RCC 7860 (cell line): ENCODE measurements around the gene ROR2.

Experiments used
- DNase-seq: peaks from one replicate; pipeline ENCODE4 v3.0.0-alpha.2; 2015; ENCODE audit warnings: low spot score
- FAIRE-seq: peaks from 2 replicates; lab custom pipeline; 2012; peaks lifted over from hg19 to GRCh38; lab: Jason Lieb, UNC

The ROR2 gene

GRCh38 chr9:91604451-91605179, 345.4 kb downstream of the ROR2 start:
- FAIRE-seq (no peak), DNase-seq (no peak)

GRCh38 chr9:91603932-91604331, 346.1 kb downstream of the ROR2 start:
- DNase-seq: no peak
- FAIRE-seq: no peak

GRCh38 chr9:91599564-91599963, 350.5 kb downstream of the ROR2 start:
- no peak for DNase-seq
- no peak for FAIRE-seq

- FAIRE-seq (no peak), DNase-seq (no peak)
Observed at GRCh38 chr9:91591627-91592026, 358.4 kb downstream of the ROR2 start.

- DNase-seq (no peak), FAIRE-seq (no peak)
Observed at GRCh38 chr9:91589101-91589553, 360.9 kb downstream of the ROR2 start.

- no peak for DNase-seq
- FAIRE-seq: no peak
Observed at GRCh38 chr9:91586282-91586681, 363.7 kb downstream of the ROR2 start.

GRCh38 chr9:91583966-91584365, 366.1 kb downstream of the ROR2 start:
- FAIRE-seq: no peak
- DNase-seq: no peak

GRCh38 chr9:91583161-91583875, 366.7 kb downstream of the ROR2 start:
- FAIRE-seq: no peak
- DNase-seq: no peak

- FAIRE-seq (no peak), DNase-seq (no peak)
Observed at GRCh38 chr9:91582181-91582580, 367.8 kb downstream of the ROR2 start.

- peak; percentile 34 for DNase-seq
- peak; percentile 83 for FAIRE-seq
Observed at GRCh38 chr9:91580136-91580535, 369.9 kb downstream of the ROR2 start.

- DNase-seq (no peak), FAIRE-seq (no peak)
Observed at GRCh38 chr9:91578911-91579310, 371.1 kb downstream of the ROR2 start.

- FAIRE-seq (no peak), DNase-seq (no peak)
Observed at GRCh38 chr9:91577633-91578061, 372.4 kb downstream of the ROR2 start.

- DNase-seq (no peak), FAIRE-seq (no peak)
Observed at GRCh38 chr9:91572811-91573210, 377.2 kb downstream of the ROR2 start.

- DNase-seq (no peak), FAIRE-seq (no peak)
Observed at GRCh38 chr9:91572044-91572443, 378.0 kb downstream of the ROR2 start.

GRCh38 chr9:91571036-91571435, 379.0 kb downstream of the ROR2 start:
- FAIRE-seq (no peak), DNase-seq (no peak)

GRCh38 chr9:91567642-91568274, 382.3 kb downstream of the ROR2 start:
- FAIRE-seq: no peak
- no peak for DNase-seq

GRCh38 chr9:91564081-91564670, 385.9 kb downstream of the ROR2 start:
- DNase-seq (no peak), FAIRE-seq (no peak)

GRCh38 chr9:91562416-91562815, 387.6 kb downstream of the ROR2 start:
- no peak for FAIRE-seq
- DNase-seq: no peak

GRCh38 chr9:91560301-91560700, 389.7 kb downstream of the ROR2 start:
- no peak for DNase-seq
- FAIRE-seq: no peak

GRCh38 chr9:91558879-91559278, 391.1 kb downstream of the ROR2 start:
- FAIRE-seq (peak; percentile 32), DNase-seq (no peak)

- DNase-seq (no peak), FAIRE-seq (no peak)
Observed at GRCh38 chr9:91558395-91558794, 391.6 kb downstream of the ROR2 start.
